Tibial artery (tissue), 4 donors: Measurements from ENCODE around the gene MESD.
"Not testable (repeated sequence)": the region's sequence is repeated elsewhere in the genome, so short reads cannot be mapped to it uniquely, and the experiment has no call there.

Experiments
- DNase-seq, 2 donors: peaks; one replicate each; pipeline ENCODE4 v3.0.0-alpha.2; 2019
- H3K27ac ChIP-seq, 2 donors: fragments of 200-600 bp; sonication (generic) in 1 of 2; 1 replicate in 1 of 2; 2 replicates in 1 of 2; pipeline ENCODE4 v1.5.1; 2018 to 2019; ENCODE audit warnings: mild to moderate bottlenecking in 1 of 2
- H3K27me3 ChIP-seq, 2 donors: fragments of 200-600 bp; sonication (generic) in 1 of 2; one replicate each; pipeline versions ENCODE4 v1.5.1 to v1.6.0; 2016 to 2019
- H3K36me3 ChIP-seq, 3 donors: fragments of 200-600 bp; sonication (generic) in 2 of 3; one replicate each; pipeline ENCODE4 v1.5.1; 2016 to 2019; ENCODE audit warnings: mild to moderate bottlenecking in 2 of 3
- H3K4me1 ChIP-seq, 4 donors: fragments of 200-600 bp; sonication (generic) in 2 of 4; 1 replicate in 3 of 4; 2 replicates in 1 of 4; pipeline ENCODE4 v1.5.1; 2016 to 2019
- H3K4me3 ChIP-seq, 2 donors: fragments of 200-600 bp; sonication (generic) in 1 of 2; 1 replicate in 1 of 2; 2 replicates in 1 of 2; pipeline ENCODE4 v1.5.1; 2018 to 2019; ENCODE audit warnings: mild to moderate bottlenecking in 2 of 2
- H3K9me3 ChIP-seq, 3 donors: fragments of 200-600 bp; sonication (generic) in 1 of 3; one replicate each; pipeline ENCODE4 v1.5.1; 2016 to 2019
- intact Hi-C: fragments of 100-400 bp; cut with DNase I; formaldehyde crosslinking; loops from one replicate; pipeline ENCODE4 v1.15.0; 2023; ENCODE audit warnings: low total_unique reads
- TF ChIP-seq, protein P1 (sequence below), 2 experiments: fragments of 200-600 bp in 1 of 2; fragments of 450-650 bp in 1 of 2; IDR thresholded peaks; one replicate each; pipeline ENCODE4 v1.5.1; 2017 to 2019; ENCODE audit warnings: antibody characterized with exemption in 2 of 2, mild to moderate bottlenecking in 1 of 2, moderate library complexity in 1 of 2

The MESD gene

GRCh38 chr15:80958818-80959495, 30.7 kb downstream of the MESD start:
- no peak overlapping the region for H3K4me3 ChIP-seq
- TF ChIP-seq, protein P1, sequence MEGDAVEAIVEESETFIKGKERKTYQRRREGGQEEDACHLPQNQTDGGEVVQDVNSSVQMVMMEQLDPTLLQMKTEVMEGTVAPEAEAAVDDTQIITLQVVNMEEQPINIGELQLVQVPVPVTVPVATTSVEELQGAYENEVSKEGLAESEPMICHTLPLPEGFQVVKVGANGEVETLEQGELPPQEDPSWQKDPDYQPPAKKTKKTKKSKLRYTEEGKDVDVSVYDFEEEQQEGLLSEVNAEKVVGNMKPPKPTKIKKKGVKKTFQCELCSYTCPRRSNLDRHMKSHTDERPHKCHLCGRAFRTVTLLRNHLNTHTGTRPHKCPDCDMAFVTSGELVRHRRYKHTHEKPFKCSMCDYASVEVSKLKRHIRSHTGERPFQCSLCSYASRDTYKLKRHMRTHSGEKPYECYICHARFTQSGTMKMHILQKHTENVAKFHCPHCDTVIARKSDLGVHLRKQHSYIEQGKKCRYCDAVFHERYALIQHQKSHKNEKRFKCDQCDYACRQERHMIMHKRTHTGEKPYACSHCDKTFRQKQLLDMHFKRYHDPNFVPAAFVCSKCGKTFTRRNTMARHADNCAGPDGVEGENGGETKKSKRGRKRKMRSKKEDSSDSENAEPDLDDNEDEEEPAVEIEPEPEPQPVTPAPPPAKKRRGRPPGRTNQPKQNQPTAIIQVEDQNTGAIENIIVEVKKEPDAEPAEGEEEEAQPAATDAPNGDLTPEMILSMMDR (IDR thresholded peaks at IDR 0.05), result no peak
- DNase-seq, result peak in 1 of 2 donors; percentile 31

DNA sequence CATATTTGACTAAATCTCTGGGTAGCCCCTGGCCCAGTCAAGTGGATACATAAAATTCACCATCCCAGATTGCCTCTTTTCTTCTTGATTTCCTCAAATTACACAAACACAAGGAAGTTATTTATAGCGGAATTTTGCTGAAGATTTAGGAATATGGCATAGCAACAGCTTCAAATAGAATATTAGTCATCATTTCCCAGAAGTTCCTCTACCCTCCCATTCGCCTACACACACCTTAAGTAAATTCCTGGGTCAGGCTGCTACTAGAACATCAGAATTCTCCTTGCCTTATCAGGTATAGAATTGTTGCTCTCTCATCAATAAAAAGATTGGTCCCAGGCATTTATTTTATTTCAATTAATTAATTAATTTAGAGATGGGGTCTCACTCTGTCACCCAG, 31.6 kb downstream of the MESD start:
- H3K9me3 ChIP-seq, result no peaks in the 10 kb centered on the region
- TF ChIP-seq, protein P1 (IDR thresholded peaks at IDR 0.05), result no peak
- no peak overlapping the region for H3K27ac ChIP-seq
- no peaks in the 10 kb centered on the region for H3K27me3 ChIP-seq
- no peak overlapping the region for H3K4me3 ChIP-seq
- intact Hi-C loops, result no loop called here
- no peak for DNase-seq
- peaks cover 3 to 22% (median 22%) of the 10 kb centered on the region in 3 donors for H3K36me3 ChIP-seq
- H3K4me1 ChIP-seq, result peaks cover 0 to 10% (median 2%) of the 10 kb centered on the region in 4 donors

More at GRCh38 chr15:80958818-80959495, 30.7 kb downstream of the MESD start:
- no peaks in the 10 kb centered on the region for H3K9me3 ChIP-seq
- H3K27me3 ChIP-seq, result no peaks in the 10 kb centered on the region
- H3K4me1 ChIP-seq, result peaks cover 0 to 10% (median 2%) of the 10 kb centered on the region in 4 donors
- H3K27ac ChIP-seq, result no peak overlapping the region
- peaks cover 3 to 22% (median 15%) of the 10 kb centered on the region in 3 donors for H3K36me3 ChIP-seq
- intact Hi-C loops, result no loop called here

GRCh38 chr15:80957556-80957955, 32.1 kb downstream of the MESD start:
- H3K27ac ChIP-seq, result no peak overlapping the region
- H3K9me3 ChIP-seq, result no peaks in the 10 kb centered on the region
- intact Hi-C loops, result no loop called here

GRCh38 chr15:80955571-80956452, 33.8 kb downstream of the MESD start:
- H3K9me3 ChIP-seq, H3K4me1 ChIP-seq, H3K4me3 ChIP-seq, H3K27me3 ChIP-seq, intact Hi-C loops: not testable (repeated sequence)
- Histone ChIP-seq H3K36me3 (peaks cover 17 to 44% (median 33%) of the 10 kb centered on the region in 3 donors), H3K27ac (peak overlapping the region in 1 of 2 donors; percentile 12)
- DNase-seq, result peak in 1 of 2 donors; percentile 69

More at GRCh38 chr15:80957556-80957955, 32.1 kb downstream of the MESD start:
- peak in 1 of 2 donors; percentile 3 for DNase-seq
- peaks cover 3 to 27% (median 22%) of the 10 kb centered on the region in 3 donors for H3K36me3 ChIP-seq
- TF ChIP-seq, protein P1 (IDR thresholded peaks at IDR 0.05), result no peak
- H3K4me1 ChIP-seq, result peaks cover 0 to 10% (median 2%) of the 10 kb centered on the region in 4 donors
- no peak overlapping the region for H3K4me3 ChIP-seq
- no peaks in the 10 kb centered on the region for H3K27me3 ChIP-seq

- peaks cover 0 to 10% (median 2%) of the 10 kb centered on the region in 4 donors for H3K4me1 ChIP-seq
- no peak overlapping the region for H3K27ac ChIP-seq
- TF ChIP-seq, protein P1 (IDR thresholded peaks at IDR 0.05), result no peak
- H3K27me3 ChIP-seq, result no peaks in the 10 kb centered on the region
- no peak overlapping the region for H3K4me3 ChIP-seq
- H3K36me3 ChIP-seq, result peaks cover 32 to 51% (median 38%) of the 10 kb centered on the region in 3 donors
- intact Hi-C loops, result no loop called here
- DNase-seq, result peak in 1 of 2 donors; percentile 41
- no peaks in the 10 kb centered on the region for H3K9me3 ChIP-seq
These were observed 35.5 kb downstream of the MESD start for GRCh38 chr15:80953953-80954778.
